Suprapubic skin (tissue), 4 donors: ENCODE data around the gene WNK1. TPM values are rescaled to one million over a fixed set of nuclear protein-coding genes. Genes with fewer than 3 reads are reported as not detected.

ENCODE experiments used
- DNase-seq, 2 donors: peaks; one replicate each; pipeline ENCODE4 v3.0.0-alpha.2; 2019; ENCODE audit warnings: low spot score in 2 of 2
- H3K27ac ChIP-seq: fragments of 200-600 bp; sonication (generic); one replicate; pipeline ENCODE4 v1.5.1; 2019
- H3K27me3 ChIP-seq: fragments of 200-600 bp; sonication (generic); one replicate; pipeline ENCODE4 v1.5.1; 2019
- H3K36me3 ChIP-seq: fragments of 200-600 bp; sonication (generic); one replicate; pipeline ENCODE4 v1.5.1; 2019
- H3K4me1 ChIP-seq: fragments of 200-600 bp; sonication (generic); one replicate; pipeline ENCODE4 v1.5.1; 2019
- H3K4me3 ChIP-seq: fragments of 200-600 bp; sonication (generic); one replicate; pipeline ENCODE4 v1.5.1; 2019; ENCODE audit warnings: mild to moderate bottlenecking
- H3K9me3 ChIP-seq: fragments of 200-600 bp; sonication (generic); one replicate; pipeline ENCODE4 v1.5.1; 2019
- EP300 ChIP-seq: sonication (generic); formaldehyde crosslinking; IDR thresholded peaks from one replicate; pipeline ENCODE4 v1.6.1; 2017; ENCODE audit warnings: antibody characterized with exemption
- POLR2A ChIP-seq, 2 donors: fragments of 450-650 bp; IDR thresholded peaks; one replicate each; pipeline ENCODE4 v1.6.1; 2017; ENCODE audit warnings: antibody characterized with exemption in 2 of 2, mild to moderate bottlenecking in 2 of 2, moderate library complexity in 2 of 2
- POLR2AphosphoS5 ChIP-seq, 3 donors: sonication (generic); formaldehyde crosslinking; IDR thresholded peaks; one replicate each; pipeline ENCODE4 v1.6.1; 2017; ENCODE audit warnings: antibody characterized with exemption in 3 of 3
- WGBS: methylation state at CpG from one replicate; pipeline ENCODE4 v1.1.5; 2018; 5-methylcytosine and 5-hydroxymethylcytosine counted together
- total RNA-seq, 4 donors: library from RNA; depleted of rRNA; stranded (reverse); fragments of >200 nt; gene quantifications; one replicate each; pipeline ENCODE4 v1.1.0, GENCODE V29; 2016
- TF ChIP-seq, protein P1 (sequence below), 2 donors: fragments of 200-600 bp in 1 of 2; fragments of 450-650 bp in 1 of 2; sonication (generic) in 1 of 2; IDR thresholded peaks; one replicate each; pipeline ENCODE4 v1.5.1; 2016 to 2019; ENCODE audit warnings: antibody characterized with exemption in 2 of 2, mild to moderate bottlenecking in 1 of 2, moderate library complexity in 1 of 2

The WNK1 gene
- total RNA-seq, 4 donors from 2014 or later, result 368 to 724 (median 435) TPM

DNA sequence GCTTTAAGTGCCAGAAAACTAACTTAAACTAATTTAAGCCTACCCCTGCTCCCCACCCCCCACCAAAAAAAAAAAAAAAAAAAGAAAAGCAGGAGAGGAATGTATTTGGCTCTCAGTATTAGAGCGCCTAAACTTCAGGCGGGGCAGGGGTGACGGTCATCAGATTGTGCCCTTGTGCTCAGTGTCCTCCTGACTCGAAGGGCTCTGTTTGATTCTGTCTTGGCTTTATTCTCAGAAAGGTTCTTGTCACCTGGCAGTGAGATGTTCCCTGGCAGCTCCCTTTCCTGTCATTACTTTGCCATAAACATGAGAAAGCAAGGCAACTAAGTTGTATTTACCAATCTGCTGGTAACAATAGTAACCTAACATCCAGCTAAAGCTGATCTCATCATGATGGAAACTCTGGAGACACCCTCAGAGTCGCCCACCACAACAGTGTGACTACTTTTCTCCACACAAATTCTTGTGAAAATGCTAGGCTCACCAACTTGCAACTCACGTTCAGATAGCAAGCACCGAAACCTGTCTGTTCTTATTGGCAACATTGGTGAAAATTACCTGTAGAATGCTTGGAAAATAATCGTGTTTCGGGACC is 39.0 kb upstream of the WNK1 start:
- H3K27me3 ChIP-seq, result no peaks in the 10 kb centered on the region
- H3K36me3 ChIP-seq, result no peaks in the 10 kb centered on the region
- no peaks in the 10 kb centered on the region for H3K9me3 ChIP-seq
- no peak for DNase-seq
- no peak overlapping the region for H3K27ac ChIP-seq
- 67% methylated on average over 9 of the region's 9 CpGs for WGBS
- peaks cover 6% of the 10 kb centered on the region for H3K4me1 ChIP-seq
- TF ChIP-seq POLR2A (IDR thresholded peaks at IDR 0.05), result no peak
- TF ChIP-seq, protein P1, sequence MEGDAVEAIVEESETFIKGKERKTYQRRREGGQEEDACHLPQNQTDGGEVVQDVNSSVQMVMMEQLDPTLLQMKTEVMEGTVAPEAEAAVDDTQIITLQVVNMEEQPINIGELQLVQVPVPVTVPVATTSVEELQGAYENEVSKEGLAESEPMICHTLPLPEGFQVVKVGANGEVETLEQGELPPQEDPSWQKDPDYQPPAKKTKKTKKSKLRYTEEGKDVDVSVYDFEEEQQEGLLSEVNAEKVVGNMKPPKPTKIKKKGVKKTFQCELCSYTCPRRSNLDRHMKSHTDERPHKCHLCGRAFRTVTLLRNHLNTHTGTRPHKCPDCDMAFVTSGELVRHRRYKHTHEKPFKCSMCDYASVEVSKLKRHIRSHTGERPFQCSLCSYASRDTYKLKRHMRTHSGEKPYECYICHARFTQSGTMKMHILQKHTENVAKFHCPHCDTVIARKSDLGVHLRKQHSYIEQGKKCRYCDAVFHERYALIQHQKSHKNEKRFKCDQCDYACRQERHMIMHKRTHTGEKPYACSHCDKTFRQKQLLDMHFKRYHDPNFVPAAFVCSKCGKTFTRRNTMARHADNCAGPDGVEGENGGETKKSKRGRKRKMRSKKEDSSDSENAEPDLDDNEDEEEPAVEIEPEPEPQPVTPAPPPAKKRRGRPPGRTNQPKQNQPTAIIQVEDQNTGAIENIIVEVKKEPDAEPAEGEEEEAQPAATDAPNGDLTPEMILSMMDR (IDR thresholded peaks at IDR 0.05), result no peak
- TF ChIP-seq EP300, result no peak
- TF ChIP-seq POLR2AphosphoS5 (IDR thresholded peaks at IDR 0.05), result no peak
- no peak overlapping the region for H3K4me3 ChIP-seq

DNA sequence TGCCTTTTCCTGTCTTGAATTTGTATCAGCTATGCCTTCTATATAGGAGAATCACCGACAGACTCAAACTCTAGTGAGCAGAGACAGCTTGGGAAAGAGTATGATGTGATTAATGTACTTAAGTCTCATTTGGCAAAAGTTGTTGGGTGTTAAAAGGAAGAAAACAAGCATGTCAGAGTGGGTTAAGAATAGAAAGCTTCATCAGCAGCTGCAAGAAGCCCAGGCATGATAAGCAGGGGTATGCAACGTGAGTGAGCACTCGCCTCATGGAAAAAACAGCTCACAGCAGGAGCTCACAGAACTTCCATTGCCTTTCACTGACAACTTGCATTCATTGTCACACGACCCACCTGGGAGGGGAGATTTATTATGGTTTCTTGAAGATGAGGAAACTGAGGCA is 35.9 kb upstream of the WNK1 start:
- Histone ChIP-seq H3K36me3 (no peaks in the 10 kb centered on the region), H3K27ac (no peak overlapping the region), H3K4me1 (peaks cover 13% of the 10 kb centered on the region), H3K27me3 (no peaks in the 10 kb centered on the region), H3K4me3 (no peak overlapping the region), H3K9me3 (no peaks in the 10 kb centered on the region)
- WGBS, result 56% methylated on average over 4 of the region's 4 CpGs
- no peak for DNase-seq
- TF ChIP-seq EP300 (no peak), POLR2A (IDR thresholded peaks at IDR 0.05) (no peak), POLR2AphosphoS5 (IDR thresholded peaks at IDR 0.05) (no peak)
- TF ChIP-seq, protein P1 (IDR thresholded peaks at IDR 0.05), result no peak

DNA sequence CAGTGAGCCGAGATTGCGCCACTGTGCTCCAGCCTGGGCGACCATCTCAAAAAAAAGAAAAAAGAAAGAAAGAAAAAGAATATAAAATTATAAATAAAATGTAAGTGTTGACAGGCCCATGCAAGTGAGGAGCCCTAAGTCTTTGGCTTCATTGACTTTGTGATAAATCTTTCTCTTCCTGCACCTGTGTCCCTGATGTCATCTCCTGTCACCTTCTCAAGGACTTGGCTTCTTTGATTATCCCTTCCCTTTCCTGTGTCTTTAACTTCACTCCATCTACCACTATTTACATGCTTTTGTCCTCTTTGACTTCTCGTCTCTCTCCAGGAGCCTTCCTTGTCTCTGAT is 33.6 kb upstream of the WNK1 start:
- Histone ChIP-seq H3K27ac (no peak overlapping the region), H3K9me3 (no peaks in the 10 kb centered on the region), H3K27me3 (no peaks in the 10 kb centered on the region), H3K36me3 (no peaks in the 10 kb centered on the region), H3K4me1 (peaks cover 7% of the 10 kb centered on the region), H3K4me3 (no peak overlapping the region)
- WGBS, result 86% methylated on average over 4 of the region's 4 CpGs
- TF ChIP-seq POLR2A (IDR thresholded peaks at IDR 0.05) (no peak), POLR2AphosphoS5 (IDR thresholded peaks at IDR 0.05) (no peak), EP300 (no peak)
- TF ChIP-seq, protein P1 (IDR thresholded peaks at IDR 0.05), result no peak
- DNase-seq, result no peak

DNA sequence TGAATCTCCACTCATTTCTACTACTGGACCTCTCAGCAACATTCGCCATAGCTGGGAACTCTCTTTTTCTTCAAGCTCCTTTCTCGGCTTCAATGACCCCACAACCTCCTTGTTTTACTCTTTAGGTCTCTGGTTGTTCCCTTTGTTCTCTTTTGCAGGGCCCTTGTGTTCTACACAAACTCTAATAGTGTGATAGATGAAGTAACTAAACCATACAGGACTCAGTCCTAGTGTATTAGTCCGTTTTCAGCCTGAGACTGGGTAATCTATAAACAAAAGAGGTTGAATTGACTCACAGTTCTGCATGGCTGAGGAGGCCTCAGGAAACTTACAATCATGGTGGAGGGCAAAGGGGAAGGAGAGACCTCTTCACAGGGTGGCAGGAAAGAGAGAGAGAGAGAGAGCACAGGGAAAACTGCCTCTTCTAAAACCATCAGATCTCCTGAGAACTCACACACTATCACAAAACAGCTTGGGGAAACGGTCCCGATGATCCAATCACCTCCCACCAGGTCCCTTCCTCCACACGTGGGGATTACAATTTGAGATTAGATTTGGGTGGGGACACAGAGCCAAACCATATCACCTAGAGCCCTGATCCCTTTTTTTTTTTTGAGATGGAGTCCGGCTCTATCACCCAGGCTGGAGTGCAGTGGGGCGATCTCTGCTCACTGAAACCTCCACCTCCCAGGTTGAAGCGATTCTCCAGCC is 32.0 kb upstream of the WNK1 start:
- Histone ChIP-seq H3K27me3 (no peaks in the 10 kb centered on the region), H3K27ac (no peak overlapping the region), H3K4me1 (peaks cover 9% of the 10 kb centered on the region), H3K36me3 (no peaks in the 10 kb centered on the region), H3K4me3 (no peak overlapping the region), H3K9me3 (no peaks in the 10 kb centered on the region)
- no peak for DNase-seq
- TF ChIP-seq, protein P1 (IDR thresholded peaks at IDR 0.05), result no peak
- TF ChIP-seq POLR2A (IDR thresholded peaks at IDR 0.05) (no peak), POLR2AphosphoS5 (IDR thresholded peaks at IDR 0.05) (no peak), EP300 (no peak)
- 90% methylated on average over 9 of the region's 9 CpGs for WGBS

DNA sequence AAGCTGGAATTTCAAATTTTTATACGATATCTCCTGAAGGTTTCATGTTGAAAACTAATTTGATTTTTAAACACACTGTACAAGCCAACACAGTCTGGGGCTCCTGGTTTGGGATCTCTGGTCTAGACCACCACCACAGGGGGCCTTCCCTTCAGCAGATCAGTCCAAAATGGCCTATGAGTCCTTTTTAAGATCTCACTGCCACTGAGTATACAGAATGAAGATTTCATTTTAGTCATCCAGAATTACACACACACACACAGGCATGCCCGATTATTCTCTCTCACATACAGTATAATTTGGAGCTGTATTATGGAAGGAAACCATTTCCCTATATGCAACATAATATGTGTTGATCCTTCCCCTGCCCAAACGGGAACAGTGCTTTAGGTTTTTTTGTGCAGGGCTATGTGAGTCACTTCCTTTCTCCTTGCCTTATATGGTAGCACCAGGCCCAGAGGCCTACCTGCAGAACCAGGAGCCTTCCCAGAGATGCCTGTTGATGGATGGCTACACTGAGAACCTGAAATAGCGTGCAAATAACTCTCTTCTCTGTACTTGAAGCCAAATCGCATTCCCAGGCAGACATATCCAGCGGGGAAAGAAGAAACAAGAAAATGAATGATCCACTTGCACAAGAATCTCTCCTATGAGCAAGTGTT is 28.1 kb upstream of the WNK1 start:
- Histone ChIP-seq H3K36me3 (no peaks in the 10 kb centered on the region), H3K4me1 (peaks cover 12% of the 10 kb centered on the region), H3K27ac (no peak overlapping the region), H3K9me3 (no peaks in the 10 kb centered on the region), H3K4me3 (no peak overlapping the region), H3K27me3 (no peaks in the 10 kb centered on the region)
- 50% methylated on average over 6 of the region's 6 CpGs for WGBS
- no peak for TF ChIP-seq EP300
- TF ChIP-seq POLR2A (IDR thresholded peaks at IDR 0.05), result no peak
- no peak for TF ChIP-seq POLR2AphosphoS5 (IDR thresholded peaks at IDR 0.05)
- TF ChIP-seq, protein P1 (IDR thresholded peaks at IDR 0.05), result no peak
- no peak for DNase-seq
